Upper lobe of right lung (tissue), 1 donor: ENCODE data around the gene NAA60. TPM values are rescaled to one million over a fixed set of nuclear protein-coding genes. Genes with fewer than 3 reads are reported as not detected.
A peak's percentile ranks its signal among the peaks of the same experiment; 100 is the strongest.

Source experiments
- ATAC-seq: fragments of 200-7000 bp; cut with Tn5 transposase; one replicate; pipeline ENCODE4 v1.9.1; 2020; ENCODE audit warnings: mild to moderate bottlenecking, moderate library complexity
- DNase-seq: peaks from one replicate; pipeline ENCODE4 v3.0.0-alpha.2; 2020
- H3K27ac ChIP-seq: fragments of 200-600 bp; one replicate; pipeline ENCODE4 v1.8.0; 2022
- H3K27me3 ChIP-seq: fragments of 200-600 bp; one replicate; pipeline ENCODE4 v1.8.0; 2022; ENCODE audit warnings: mild to moderate bottlenecking
- H3K36me3 ChIP-seq: fragments of 200-600 bp; one replicate; pipeline ENCODE4 v1.8.0; 2022
- H3K4me1 ChIP-seq: fragments of 200-600 bp; one replicate; pipeline ENCODE4 v1.8.0; 2022
- H3K4me3 ChIP-seq: fragments of 200-600 bp; one replicate; pipeline ENCODE4 v1.8.0; 2022; ENCODE audit warnings: mild to moderate bottlenecking
- H3K9me3 ChIP-seq: fragments of 200-600 bp; one replicate; pipeline ENCODE4 v1.8.0; 2022
- CTCF ChIP-seq: fragments of 200-600 bp; IDR thresholded peaks from one replicate; pipeline ENCODE4 v1.8.0; 2022; ENCODE audit warnings: antibody characterized with exemption
- intact Hi-C: fragments of 100-400 bp; cut with DNase I; formaldehyde crosslinking; loops from one replicate; pipeline ENCODE4 v1.11.0; 2022
- total RNA-seq: library from RNA; stranded (reverse); fragmentation: NEBNext Ultra II Directional; extraction: Animal tissue kit (Norgen Biotek cat#: 25700); gene quantifications from one replicate; pipeline ENCODE4 v1.2.1, GENCODE V29; 2021
- donor health status: DM: no; HTN: yes; CAD: no; lungs with severe emphysema.

Gene NAA60
- total RNA-seq, 1 donor from 2014 or later = 56.2 TPM

DNA sequence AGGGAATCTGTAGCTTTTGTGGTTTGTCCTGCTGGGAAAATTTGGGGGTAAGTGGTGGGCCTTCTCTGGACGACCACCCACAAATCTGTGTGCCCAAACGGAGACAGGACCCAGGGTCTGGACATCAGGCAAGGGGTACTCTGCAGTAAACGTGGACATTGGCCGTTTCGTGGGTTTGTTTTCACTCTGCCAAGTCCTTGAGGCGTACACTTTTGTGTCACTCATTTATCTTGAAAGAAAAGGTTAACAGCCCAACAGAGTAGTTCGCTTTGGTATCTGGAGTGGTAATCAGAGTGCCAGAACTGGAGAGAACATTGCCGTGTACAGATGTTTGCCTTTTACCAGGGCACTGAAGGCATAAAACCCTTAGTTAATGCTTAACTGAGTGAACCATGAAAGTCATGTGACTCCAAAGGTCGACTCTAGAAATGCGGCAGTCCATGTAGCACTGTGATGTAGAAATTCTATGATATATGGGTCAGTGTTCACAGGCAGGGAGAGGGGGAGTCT, 15.4 kb downstream of the NAA60 start:
- Histone ChIP-seq H3K36me3 (no peaks in the 10 kb centered on the region), H3K4me3 (peak overlapping the region; percentile 86), H3K27me3 (no peaks in the 10 kb centered on the region), H3K9me3 (no peaks in the 10 kb centered on the region), H3K27ac (peak overlapping the region; percentile 99), H3K4me1 (peaks cover 50% of the 10 kb centered on the region)
- ATAC-seq (peak; percentile 44), DNase-seq (no peak)
- intact Hi-C loops = no loop called here
- TF ChIP-seq CTCF = no peak

GRCh38 chr16:3459401-3460090, 16.1 kb downstream of the NAA60 start:
- peaks cover 50% of the 10 kb centered on the region for H3K4me1 ChIP-seq
- DNase-seq = no peak
- no peaks in the 10 kb centered on the region for H3K27me3 ChIP-seq
- TF ChIP-seq CTCF = no peak
- H3K9me3 ChIP-seq = no peaks in the 10 kb centered on the region
- ATAC-seq = no peak
- peak overlapping the region; percentile 99 for H3K27ac ChIP-seq
- intact Hi-C loops = no loop called here
- H3K36me3 ChIP-seq = no peaks in the 10 kb centered on the region
- H3K4me3 ChIP-seq = peak overlapping the region; percentile 86

DNA sequence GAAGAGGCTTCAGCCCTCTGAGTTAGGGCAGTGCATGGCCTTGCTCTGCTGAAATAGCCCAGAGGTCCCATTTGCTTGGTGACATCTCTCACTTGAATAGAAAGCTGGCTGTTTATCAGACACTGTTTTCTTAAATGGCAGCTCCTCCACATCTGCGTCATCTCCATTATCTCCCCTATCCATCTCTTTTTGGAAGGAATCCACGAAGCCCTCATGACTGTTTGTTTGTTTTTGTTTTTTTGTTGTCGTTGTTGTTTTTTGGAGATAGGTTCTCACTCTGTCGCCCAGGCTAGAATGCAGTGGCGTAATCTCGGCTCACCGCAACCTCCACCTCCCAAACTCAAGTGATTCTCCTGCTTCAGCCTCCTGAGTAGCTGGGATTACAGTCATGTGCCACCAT, 16.6 kb downstream of the NAA60 start:
- TF ChIP-seq CTCF = no peak
- H3K9me3 ChIP-seq = no peaks in the 10 kb centered on the region
- intact Hi-C loops = no loop called here
- no peak for DNase-seq
- H3K36me3 ChIP-seq = no peaks in the 10 kb centered on the region
- H3K4me1 ChIP-seq = peaks cover 50% of the 10 kb centered on the region
- no peaks in the 10 kb centered on the region for H3K27me3 ChIP-seq
- no peak for ATAC-seq
- H3K4me3 ChIP-seq = no peak overlapping the region
- no peak overlapping the region for H3K27ac ChIP-seq

DNA sequence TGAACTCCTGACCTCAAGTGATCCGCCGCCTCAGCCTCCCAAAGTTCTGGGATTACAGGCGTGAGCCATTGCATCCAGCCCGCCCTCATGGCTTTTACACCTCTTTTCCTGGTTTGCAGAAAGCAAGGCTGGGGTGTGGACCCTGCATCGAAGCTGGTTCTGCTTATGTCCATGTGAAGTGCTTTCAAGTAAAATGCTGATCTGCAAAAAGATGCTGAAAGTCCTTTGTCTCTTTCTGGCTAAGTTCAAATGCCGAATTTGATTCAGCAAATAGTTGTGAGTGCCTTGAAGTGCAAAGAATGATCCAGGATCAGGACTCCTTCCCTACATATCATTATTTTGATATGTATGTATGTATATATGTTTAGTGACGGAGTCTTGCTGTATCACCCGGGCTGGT, 17.1 kb downstream of the NAA60 start:
- Histone ChIP-seq H3K4me1 (peaks cover 50% of the 10 kb centered on the region), H3K9me3 (no peaks in the 10 kb centered on the region), H3K27ac (no peak overlapping the region), H3K36me3 (no peaks in the 10 kb centered on the region), H3K4me3 (no peak overlapping the region), H3K27me3 (no peaks in the 10 kb centered on the region)
- DNase-seq = no peak
- no peak for ATAC-seq
- TF ChIP-seq CTCF = no peak
- intact Hi-C loops = no loop called here

GRCh38 chr16:3461151-3461550, 17.7 kb downstream of the NAA60 start:
- no peak for TF ChIP-seq CTCF
- Histone ChIP-seq H3K27me3 (no peaks in the 10 kb centered on the region), H3K27ac (no peak overlapping the region), H3K4me3 (no peak overlapping the region), H3K4me1 (peaks cover 50% of the 10 kb centered on the region), H3K9me3 (no peaks in the 10 kb centered on the region), H3K36me3 (peaks cover 4% of the 10 kb centered on the region)
- DNase-seq (no peak), ATAC-seq (no peak)
- intact Hi-C loops = no loop called here
